Cardiac fibroblast (primary cell): ENCODE results near the gene NOL9.

ENCODE experiments used
- DNase-seq, 2 donors: peaks; one replicate each; pipeline versions ENCODE4 v3.0.0 to v3.0.0-alpha.2; 2010; ENCODE audit warnings: low read depth in 2 of 2
- H3K4me3 ChIP-seq, 2 donors: replicated peaks in 1 of 2; 1 replicate in 1 of 2; 2 replicates in 1 of 2; pipeline ENCODE4 v1.5.1; 2011; ENCODE audit warnings: low read depth in 2 of 2, low read length in 2 of 2, mild to moderate bottlenecking in 2 of 2, moderate library complexity in 1 of 2
- TF ChIP-seq, protein P1 (sequence below): IDR thresholded peaks from one replicate; pipeline ENCODE4 v1.5.1; 2011; ENCODE audit warnings: low read depth, mild to moderate bottlenecking, low read length, inconsistent platforms

The NOL9 gene

DNA sequence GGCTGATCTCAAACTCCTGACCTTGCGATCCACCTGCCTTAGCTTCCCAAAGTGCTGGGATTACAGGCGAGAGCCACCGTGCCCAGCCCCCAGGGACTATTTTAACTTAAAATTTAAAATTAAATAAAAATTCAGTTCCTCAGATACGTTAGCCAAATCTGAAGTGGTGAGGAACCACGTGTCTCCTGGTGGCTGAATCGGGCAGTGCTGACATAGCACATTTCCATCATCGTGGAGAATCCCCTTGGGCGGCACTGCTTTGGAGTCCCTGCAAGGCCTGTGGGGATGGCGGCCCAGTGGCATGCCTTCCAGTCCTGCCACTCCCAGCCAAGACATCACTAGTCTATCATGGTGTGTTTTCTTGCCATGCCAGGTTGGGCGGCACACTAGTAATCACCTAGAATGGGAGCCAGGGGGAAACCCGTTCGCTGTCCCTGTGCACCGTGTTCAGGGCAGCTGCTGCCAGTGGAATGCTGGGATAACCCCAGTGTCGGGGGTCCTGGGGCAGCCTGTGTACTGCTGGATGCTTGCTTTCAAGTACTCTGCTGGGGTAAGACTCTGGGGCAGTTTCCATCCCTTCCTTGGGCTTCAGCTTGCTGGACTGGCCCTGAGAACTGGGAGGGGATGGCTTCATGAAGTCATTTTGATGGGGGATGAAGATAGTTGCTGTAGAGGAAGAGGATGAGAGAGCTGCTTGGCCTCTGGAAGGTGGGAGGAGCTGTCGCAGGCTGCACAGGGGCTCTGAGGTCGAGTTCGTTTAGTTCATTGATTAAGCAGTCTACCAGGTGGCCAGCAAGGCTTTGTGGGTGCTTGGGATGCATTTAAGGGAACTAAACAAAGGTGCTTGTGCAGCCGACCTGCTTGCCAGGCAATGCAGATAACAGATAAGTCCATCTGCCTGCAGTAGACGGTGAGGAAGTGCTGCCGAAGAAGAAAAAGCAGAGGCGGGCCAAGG, 30.1 kb upstream of the NOL9 start:
- DNase-seq, result no peak
- TF ChIP-seq, protein P1, sequence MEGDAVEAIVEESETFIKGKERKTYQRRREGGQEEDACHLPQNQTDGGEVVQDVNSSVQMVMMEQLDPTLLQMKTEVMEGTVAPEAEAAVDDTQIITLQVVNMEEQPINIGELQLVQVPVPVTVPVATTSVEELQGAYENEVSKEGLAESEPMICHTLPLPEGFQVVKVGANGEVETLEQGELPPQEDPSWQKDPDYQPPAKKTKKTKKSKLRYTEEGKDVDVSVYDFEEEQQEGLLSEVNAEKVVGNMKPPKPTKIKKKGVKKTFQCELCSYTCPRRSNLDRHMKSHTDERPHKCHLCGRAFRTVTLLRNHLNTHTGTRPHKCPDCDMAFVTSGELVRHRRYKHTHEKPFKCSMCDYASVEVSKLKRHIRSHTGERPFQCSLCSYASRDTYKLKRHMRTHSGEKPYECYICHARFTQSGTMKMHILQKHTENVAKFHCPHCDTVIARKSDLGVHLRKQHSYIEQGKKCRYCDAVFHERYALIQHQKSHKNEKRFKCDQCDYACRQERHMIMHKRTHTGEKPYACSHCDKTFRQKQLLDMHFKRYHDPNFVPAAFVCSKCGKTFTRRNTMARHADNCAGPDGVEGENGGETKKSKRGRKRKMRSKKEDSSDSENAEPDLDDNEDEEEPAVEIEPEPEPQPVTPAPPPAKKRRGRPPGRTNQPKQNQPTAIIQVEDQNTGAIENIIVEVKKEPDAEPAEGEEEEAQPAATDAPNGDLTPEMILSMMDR, result no peak
- no peak overlapping the region for H3K4me3 ChIP-seq

- H3K4me3 ChIP-seq, result no peak overlapping the region
- DNase-seq, result no peak
- TF ChIP-seq, protein P1, result no peak
Observed at GRCh38 chr1:6582370-6582769, 28.1 kb upstream of the NOL9 start.

DNA sequence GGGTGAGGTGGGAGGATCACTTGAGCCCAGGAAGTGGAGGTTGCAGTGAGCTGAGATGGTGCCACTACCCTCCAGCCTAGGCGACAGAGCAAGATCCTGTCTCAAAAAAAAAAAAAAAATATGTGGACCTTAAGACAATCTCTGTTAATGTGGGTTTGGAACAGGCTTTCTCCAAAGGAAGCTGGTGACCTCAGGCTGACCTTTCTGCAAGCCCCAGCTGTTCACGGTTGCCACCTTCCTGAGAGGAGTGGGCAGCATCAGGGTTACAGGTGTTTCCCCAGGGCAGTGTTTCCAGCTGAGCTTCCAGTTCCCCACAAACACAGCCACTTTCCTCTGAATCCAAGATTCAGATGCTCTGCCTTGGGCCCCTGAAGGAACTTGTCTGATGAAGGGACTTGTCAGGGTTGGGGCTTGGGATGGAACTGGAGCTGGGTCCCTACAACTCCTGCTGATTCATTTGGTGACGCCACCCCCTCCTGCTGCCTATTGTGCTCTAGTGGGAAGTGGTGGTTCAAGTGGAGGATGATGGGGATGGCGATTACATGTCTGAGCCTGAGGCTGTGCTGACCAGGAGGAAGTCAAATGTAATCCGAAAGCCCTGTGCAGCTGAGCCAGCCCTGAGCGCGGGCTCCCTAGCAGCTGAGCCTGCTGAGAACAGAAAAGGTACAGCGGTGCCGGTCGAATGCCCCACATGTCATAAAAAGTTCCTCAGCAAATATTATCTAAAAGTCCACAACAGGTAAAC, 27.4 kb upstream of the NOL9 start:
- TF ChIP-seq, protein P1, result no peak
- peak in 1 of 2 donors; percentile 28 for DNase-seq
- no peak overlapping the region for H3K4me3 ChIP-seq

DNA sequence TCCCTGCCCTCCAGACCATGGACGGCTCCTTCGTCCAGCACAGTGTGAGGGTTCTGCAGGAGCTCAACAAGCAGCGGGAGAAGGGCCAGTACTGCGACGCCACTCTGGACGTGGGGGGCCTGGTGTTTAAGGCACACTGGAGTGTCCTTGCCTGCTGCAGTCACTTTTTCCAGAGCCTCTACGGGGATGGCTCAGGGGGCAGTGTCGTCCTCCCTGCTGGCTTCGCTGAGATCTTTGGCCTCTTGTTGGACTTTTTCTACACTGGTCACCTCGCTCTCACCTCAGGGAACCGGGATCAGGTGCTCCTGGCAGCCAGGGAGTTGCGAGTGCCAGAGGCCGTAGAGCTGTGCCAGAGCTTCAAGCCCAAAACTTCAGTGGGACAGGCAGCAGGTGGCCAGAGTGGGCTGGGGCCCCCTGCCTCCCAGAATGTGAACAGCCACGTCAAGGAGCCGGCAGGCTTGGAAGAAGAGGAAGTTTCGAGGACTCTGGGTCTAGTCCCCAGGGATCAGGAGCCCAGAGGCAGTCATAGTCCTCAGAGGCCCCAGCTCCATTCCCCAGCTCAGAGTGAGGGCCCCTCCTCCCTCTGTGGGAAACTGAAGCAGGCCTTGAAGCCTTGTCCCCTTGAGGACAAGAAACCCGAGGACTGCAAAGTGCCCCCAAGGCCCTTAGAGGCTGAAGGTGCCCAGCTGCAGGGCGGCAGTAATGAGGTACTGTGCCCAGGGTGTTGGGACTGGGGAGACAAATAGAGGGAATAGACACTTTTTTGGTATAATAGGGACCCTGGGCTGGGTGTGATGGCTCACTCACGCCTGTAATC, 26.5 kb upstream of the NOL9 start:
- DNase-seq, result peak in 1 of 2 donors; percentile 19
- TF ChIP-seq, protein P1, result peak; percentile 13
- peak overlapping the region; percentile 80 to 91 for H3K4me3 ChIP-seq

DNA sequence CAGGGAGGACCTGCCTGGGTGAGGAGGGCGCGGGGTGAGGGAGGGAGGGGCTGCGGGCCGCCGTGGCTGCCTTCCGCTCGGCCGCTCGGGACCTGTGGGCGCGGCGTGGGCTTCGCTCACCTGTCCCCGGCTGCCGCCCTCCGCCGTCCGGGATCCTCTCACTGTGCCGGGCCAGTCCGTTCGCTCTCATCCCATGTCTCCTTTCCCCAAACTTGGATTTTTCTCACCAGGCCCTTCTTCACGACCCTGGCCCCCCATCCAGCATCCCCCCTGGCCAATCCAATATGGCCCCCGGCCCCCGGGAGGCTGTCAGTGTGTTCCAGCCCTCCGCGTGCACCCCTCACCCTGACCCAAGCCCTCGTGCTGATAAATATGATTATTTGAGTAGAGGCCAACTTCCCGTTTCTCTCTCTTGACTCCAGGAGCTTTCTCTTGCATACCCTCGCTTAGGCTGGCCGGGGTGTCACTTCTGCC, 25.8 kb upstream of the NOL9 start:
- peak overlapping the region; percentile 80 to 91 for H3K4me3 ChIP-seq
- TF ChIP-seq, protein P1, result no peak
- DNase-seq, result no peak
